ENCODE data around the gene TEX10. TPM values are rescaled to one million over a fixed set of nuclear protein-coding genes. Genes with fewer than 3 reads are reported as not detected.

TEX10 gene
- total and polyA plus RNA-seq, 2 donors (not counting 3 experiments of a cell fraction or from before 2014, with no cell fraction given), result 13.6 to 21.2 TPM

GRCh38 chr9:100267211-100267610 is 85.5 kb downstream of the TEX10 start:
- Histone ChIP-seq H3K4me2 (ENCODE audit: insufficient read depth, low read length) (no peak overlapping the region), H3K27me3 (ENCODE audit: control insufficient read depth in 2 of 2, insufficient read depth in 2 of 2, low read length in 2 of 2) (no peaks in the 10 kb centered on the region), H4K20me1 (replicated peaks; ENCODE audit: control insufficient read depth, extremely low read depth, insufficient read depth, low read length) (no peaks in the 10 kb centered on the region), H3K79me2 (ENCODE audit: control insufficient read depth, insufficient read depth, low read length) (no peaks in the 10 kb centered on the region), H3K27ac (ENCODE audit: insufficient read depth, low read depth, low read length) (no peak overlapping the region), H3K9me3 (replicated peaks; ENCODE audit: control insufficient read depth, insufficient read depth, low read length) (no peaks in the 10 kb centered on the region), H3K4me1 (ENCODE audit: control insufficient read depth, extremely low read depth, insufficient read depth, low read length) (no peaks in the 10 kb centered on the region), H3K4me3 (replicated peaks in 1 of 3; ENCODE audit: insufficient read depth in 1 of 3, low read depth in 1 of 3, low read length in 3 of 3) (no peak overlapping the region), H2AFZ (ENCODE audit: low read depth, low read length) (no peak overlapping the region), H3K36me3 (ENCODE audit: control insufficient read depth in 2 of 2, extremely low read depth in 1 of 2, insufficient read depth in 2 of 2, low read length in 2 of 2) (peaks cover 0 to 2% of the 10 kb centered on the region in 2 experiments), H3K9ac (replicated peaks; ENCODE audit: extremely low read depth, insufficient read depth, low read length) (no peak overlapping the region), H3K9me1 (replicated peaks; ENCODE audit: control insufficient read depth, extremely low read depth, insufficient read depth, low read length) (no peaks in the 10 kb centered on the region)
- TF ChIP-seq MYC (IDR thresholded peaks at IDR 0.05; ENCODE audit: low read depth, low read length) (no peak), POLR2AphosphoS5 (IDR thresholded peaks at IDR 0.05; ENCODE audit: insufficient read depth, low read depth, low read length) (no peak), GATA2 (IDR thresholded peaks at IDR 0.05; ENCODE audit: insufficient read depth, insufficient read length, low read depth, low read length) (no peak), CTCF (IDR thresholded peaks at IDR 0.05; ENCODE audit: extremely low read depth in 1 of 2, insufficient read depth in 1 of 2, low read depth in 1 of 2, low read length in 2 of 2) (no peak), EZH2 (IDR thresholded peaks at IDR 0.05; ENCODE audit: borderline replicate concordance, low read depth, low read length, severe bottlenecking) (no peak), MAX (IDR thresholded peaks at IDR 0.05; ENCODE audit: insufficient read depth, insufficient read length) (no peak), POLR2A (IDR thresholded peaks at IDR 0.05; ENCODE audit: low read depth, low read length) (no peak), JUN (IDR thresholded peaks at IDR 0.05; ENCODE audit: borderline replicate concordance, insufficient read depth, insufficient read length, low read depth) (no peak), FOS (IDR thresholded peaks at IDR 0.05; ENCODE audit: borderline replicate concordance, insufficient read depth, low read length) (no peak)
- BruUV-seq (replicated peaks), result no TSS peak
- ChIA-PET POLR2A (no interaction called here), CTCF (no interaction called here)
- dilution Hi-C loops (cut with MboI; ENCODE audit: extremely low pct_ligation_motif_present, low sequenced_read_pairs), result no loop called here
- DNase-seq (ENCODE audit: low read depth, low spot score), result no peak
- intact Hi-C loops (cut with micrococcal nuclease), result no loop called here
- no peak for FAIRE-seq

Other genes starting within 250 kb of the TEX10 start
- 82.7 and 88.5 TPM in 2 replicates for gene MSANTD3, start 74.2 kb upstream of the TEX10 start, total RNA-seq
- gene MSANTD3, start 74.2 kb upstream of the TEX10 start, polyA plus RNA-seq, result 21.8 and 31.3 TPM in 2 replicates
- gene TMEFF1, start 120.2 kb upstream of the TEX10 start, total RNA-seq, result 9.8 and 14.6 TPM in 2 replicates
- 3.0 and 3.2 TPM in 2 replicates for gene TMEFF1, start 120.2 kb upstream of the TEX10 start, polyA plus RNA-seq
- gene CAVIN4, start 225.1 kb upstream of the TEX10 start, total RNA-seq, result 2.5 and 3.1 TPM in 2 replicates
- 0.43 and 0.61 TPM in 2 replicates for gene CAVIN4, start 225.1 kb upstream of the TEX10 start, polyA plus RNA-seq